Measurements from ENCODE around the gene STK32C. TPM values are rescaled to one million over a fixed set of nuclear protein-coding genes. Genes with fewer than 3 reads are reported as not detected.

Gene STK32C
- polyA plus RNA-seq, 2 of the 4 experiments (the other 2 are of a cell fraction) = 29.9 to 43.6 TPM

- ATAC-seq (no peak), DNase-seq (ENCODE audit: low read depth in 1 of 2, low spot score in 1 of 2) (no peak), FAIRE-seq (no peak)
- Histone ChIP-seq H3K4me3 (no peak overlapping the region), H3K4me2 (no peak overlapping the region), H3K9me3 (no peaks in the 10 kb centered on the region), H3K27ac (no peak overlapping the region), H3K4me1 (no peaks in the 10 kb centered on the region)
- ChIA-PET POLR2A (no interaction called here), CTCF (interaction anchor here (0.9 to 5.3 kb wide), 5 partner anchors 60 to 143 kb away, joined by 3 to 49 read pairs (median 4); no protein-coding TSS in a partner anchor)
- TF ChIP-seq HDAC2 (IDR thresholded peaks at IDR 0.05) = no peak
- TF ChIP-seq RNF2 (IDR thresholded peaks at IDR 0.05; ENCODE audit: borderline replicate concordance, low read depth) = no peak
- no peak for TF ChIP-seq BCL3 (IDR thresholded peaks at IDR 0.05)
- no peak for TF ChIP-seq RCOR1 (IDR thresholded peaks at IDR 0.05; ENCODE audit: low read depth, low read length)
- no peak for TF ChIP-seq TFCP2L1 (CRISPR knock-in tag; IDR thresholded peaks at IDR 0.05)
- no peak for TF ChIP-seq CBX8 (IDR thresholded peaks at IDR 0.05)
- no peak for TF ChIP-seq TP53 (CRISPR knock-in tag; IDR thresholded peaks at IDR 0.05)
- TF ChIP-seq CHD2 (IDR thresholded peaks at IDR 0.05; ENCODE audit: low read length, partially characterized antibody) = no peak
- TF ChIP-seq POLR2A (IDR thresholded peaks at IDR 0.05; ENCODE audit: low read length) = no peak
- 84% methylated on average over 17 of the region's 17 CpGs for WGBS (ENCODE audit: missing lambda C conversion rate)
Measured at GRCh38 chr10:132355297-132355696, 47.5 kb upstream of the STK32C start.

- no peak overlapping the region for H3K4me3 ChIP-seq
- CTCF ChIA-PET = interaction anchor here (0.6 to 5.3 kb wide), 8 partner anchors 22 to 135 kb away, joined by 3 to 49 read pairs (median 8); no protein-coding TSS in a partner anchor
- ATAC-seq = no peak
- no peak overlapping the region for H3K4me2 ChIP-seq
- H3K27ac ChIP-seq = no peak overlapping the region
- 79% methylated on average over 27 of the region's 32 CpGs for WGBS (ENCODE audit: missing lambda C conversion rate)
- no peak for DNase-seq (ENCODE audit: low read depth in 1 of 2, low spot score in 1 of 2)
- POLR2A ChIA-PET = no interaction called here
- no peaks in the 10 kb centered on the region for H3K9me3 ChIP-seq
- TF ChIP-seq HOXB5 (CRISPR knock-in tag; IDR thresholded peaks at IDR 0.05) (no peak), NR3C1 (IDR thresholded peaks at IDR 0.05) (no peak), HOXA7 (CRISPR knock-in tag; IDR thresholded peaks at IDR 0.05) (no peak), POLR2AphosphoS2 (conservative IDR thresholded peaks at IDR 0.05; ENCODE audit: low read length) (no peak), HOXB13 (CRISPR knock-in tag; IDR thresholded peaks at IDR 0.05; ENCODE audit: low read depth) (no peak), RAD21 (conservative IDR thresholded peaks at IDR 0.05 in 1 of 2, IDR thresholded peaks at IDR 0.05 in 1 of 2) (no peak), JUNB (IDR thresholded peaks at IDR 0.05) (no peak), CHD4 (IDR thresholded peaks at IDR 0.05; ENCODE audit: borderline replicate concordance) (no peak), ZC3H11A (IDR thresholded peaks at IDR 0.05) (no peak), BHLHE40 (IDR thresholded peaks at IDR 0.05; ENCODE audit: low read depth, low read length) (no peak), CBX2 (IDR thresholded peaks at IDR 0.05; ENCODE audit: borderline replicate concordance, low read depth) (no peak), KDM1A (IDR thresholded peaks at IDR 0.05; ENCODE audit: low read depth) (no peak), FOSB (CRISPR knock-in tag; IDR thresholded peaks at IDR 0.05) (no peak), JUN (IDR thresholded peaks at IDR 0.05) (no peak), MAFK (IDR thresholded peaks at IDR 0.05; ENCODE audit: partially characterized antibody) (no peak), HDAC2 (IDR thresholded peaks at IDR 0.05) (no peak)
- TF ChIP-seq, protein P1, sequence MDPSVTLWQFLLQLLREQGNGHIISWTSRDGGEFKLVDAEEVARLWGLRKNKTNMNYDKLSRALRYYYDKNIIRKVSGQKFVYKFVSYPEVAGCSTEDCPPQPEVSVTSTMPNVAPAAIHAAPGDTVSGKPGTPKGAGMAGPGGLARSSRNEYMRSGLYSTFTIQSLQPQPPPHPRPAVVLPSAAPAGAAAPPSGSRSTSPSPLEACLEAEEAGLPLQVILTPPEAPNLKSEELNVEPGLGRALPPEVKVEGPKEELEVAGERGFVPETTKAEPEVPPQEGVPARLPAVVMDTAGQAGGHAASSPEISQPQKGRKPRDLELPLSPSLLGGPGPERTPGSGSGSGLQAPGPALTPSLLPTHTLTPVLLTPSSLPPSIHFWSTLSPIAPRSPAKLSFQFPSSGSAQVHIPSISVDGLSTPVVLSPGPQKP (IDR thresholded peaks at IDR 0.05; ENCODE audit: low read depth, low read length) = no peak
- TF ChIP-seq, protein P2, sequence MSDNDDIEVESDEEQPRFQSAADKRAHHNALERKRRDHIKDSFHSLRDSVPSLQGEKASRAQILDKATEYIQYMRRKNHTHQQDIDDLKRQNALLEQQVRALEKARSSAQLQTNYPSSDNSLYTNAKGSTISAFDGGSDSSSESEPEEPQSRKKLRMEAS (IDR thresholded peaks at IDR 0.05) = no peak
- TF ChIP-seq, protein P3, sequence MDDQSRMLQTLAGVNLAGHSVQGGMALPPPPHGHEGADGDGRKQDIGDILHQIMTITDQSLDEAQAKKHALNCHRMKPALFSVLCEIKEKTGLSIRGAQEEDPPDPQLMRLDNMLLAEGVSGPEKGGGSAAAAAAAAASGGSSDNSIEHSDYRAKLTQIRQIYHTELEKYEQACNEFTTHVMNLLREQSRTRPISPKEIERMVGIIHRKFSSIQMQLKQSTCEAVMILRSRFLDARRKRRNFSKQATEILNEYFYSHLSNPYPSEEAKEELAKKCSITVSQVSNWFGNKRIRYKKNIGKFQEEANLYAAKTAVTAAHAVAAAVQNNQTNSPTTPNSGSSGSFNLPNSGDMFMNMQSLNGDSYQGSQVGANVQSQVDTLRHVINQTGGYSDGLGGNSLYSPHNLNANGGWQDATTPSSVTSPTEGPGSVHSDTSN (IDR thresholded peaks at IDR 0.05) = no peak
- FAIRE-seq = no peak
- no peaks in the 10 kb centered on the region for H3K4me1 ChIP-seq
Measured at GRCh38 chr10:132354356-132355094, 46.8 kb upstream of the STK32C start.

Measured in A549 (cell line).